ENCODE results near the gene EIPR1.

The EIPR1 gene

DNA sequence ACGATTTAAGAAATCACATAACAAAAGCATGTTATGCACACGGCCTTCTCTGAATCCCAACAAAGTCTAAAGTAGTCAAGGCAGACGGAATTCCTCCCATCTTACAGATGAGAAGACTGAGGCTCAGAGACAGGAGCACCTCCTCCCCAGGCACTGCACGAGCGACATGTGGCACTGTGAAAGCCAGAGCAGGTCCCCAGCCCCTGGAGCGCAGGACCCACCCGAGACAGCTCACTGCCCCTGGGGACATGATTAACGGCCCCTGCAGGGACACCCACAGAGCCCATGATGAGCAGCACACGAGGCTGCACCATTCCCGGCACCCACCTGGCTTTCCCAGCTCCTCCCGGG, 53.6 kb downstream of the EIPR1 start:
- H3K9me3 ChIP-seq (ENCODE audit: low read depth, low read length): no peaks in the 10 kb centered on the region
- no peaks in the 10 kb centered on the region for H3K36me3 ChIP-seq (ENCODE audit: insufficient read depth, low read length)
- no peak overlapping the region for H3K9ac ChIP-seq (ENCODE audit: insufficient read length)
- H3K27ac ChIP-seq: no peak overlapping the region
- TF ChIP-seq POLR2AphosphoS5 (IDR thresholded peaks at IDR 0.05; ENCODE audit: borderline replicate concordance, low read depth, low read length) (no peak), EZH2 (IDR thresholded peaks at IDR 0.05) (no peak), FOXP2 (optimal IDR thresholded peaks at IDR 0.05; ENCODE audit: control extremely low read depth, extremely low read length, insufficient read depth) (no peak)
- DNase-seq (ENCODE audit: low read depth, low spot score): no peak
- H3K4me3 ChIP-seq: no peak overlapping the region

DNA sequence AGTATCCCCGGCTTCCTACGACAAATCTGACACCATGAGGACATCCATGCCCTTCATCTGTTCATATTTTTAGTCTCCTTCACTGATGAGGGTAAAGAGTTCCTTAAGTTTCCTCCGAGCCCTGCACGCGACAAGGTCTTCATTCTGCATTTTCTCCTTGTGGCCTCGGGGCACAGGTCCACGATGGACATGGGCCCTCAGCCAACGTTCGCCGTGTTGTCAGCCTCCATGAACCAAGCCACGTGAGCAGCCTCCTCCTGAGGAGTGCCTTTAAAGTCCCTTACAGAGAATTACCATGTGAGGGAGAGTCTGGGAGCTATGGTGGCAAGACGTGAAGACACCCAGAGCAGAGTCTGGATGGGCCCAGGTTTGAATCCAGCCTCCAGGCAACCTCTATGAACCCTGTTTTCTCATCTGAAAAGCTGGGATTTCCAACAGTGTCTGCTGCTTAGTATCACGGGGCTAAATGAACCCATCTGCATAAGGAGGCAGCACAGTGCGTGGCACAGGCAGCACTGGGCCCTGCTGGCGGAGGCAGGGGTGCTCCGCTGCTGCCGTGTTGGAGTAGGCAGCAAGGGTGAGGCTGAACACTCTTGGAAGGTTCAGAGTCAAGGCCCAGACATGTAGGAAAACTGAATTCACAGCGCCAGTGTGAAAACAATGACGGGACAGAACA, 54.1 kb downstream of the EIPR1 start:
- TF ChIP-seq FOXP2 (optimal IDR thresholded peaks at IDR 0.05; ENCODE audit: control extremely low read depth, extremely low read length, insufficient read depth) (no peak), POLR2AphosphoS5 (IDR thresholded peaks at IDR 0.05; ENCODE audit: borderline replicate concordance, low read depth, low read length) (no peak), EZH2 (IDR thresholded peaks at IDR 0.05) (no peak)
- no peak for DNase-seq (ENCODE audit: low read depth, low spot score)
- no peaks in the 10 kb centered on the region for H3K36me3 ChIP-seq (ENCODE audit: insufficient read depth, low read length)

DNA sequence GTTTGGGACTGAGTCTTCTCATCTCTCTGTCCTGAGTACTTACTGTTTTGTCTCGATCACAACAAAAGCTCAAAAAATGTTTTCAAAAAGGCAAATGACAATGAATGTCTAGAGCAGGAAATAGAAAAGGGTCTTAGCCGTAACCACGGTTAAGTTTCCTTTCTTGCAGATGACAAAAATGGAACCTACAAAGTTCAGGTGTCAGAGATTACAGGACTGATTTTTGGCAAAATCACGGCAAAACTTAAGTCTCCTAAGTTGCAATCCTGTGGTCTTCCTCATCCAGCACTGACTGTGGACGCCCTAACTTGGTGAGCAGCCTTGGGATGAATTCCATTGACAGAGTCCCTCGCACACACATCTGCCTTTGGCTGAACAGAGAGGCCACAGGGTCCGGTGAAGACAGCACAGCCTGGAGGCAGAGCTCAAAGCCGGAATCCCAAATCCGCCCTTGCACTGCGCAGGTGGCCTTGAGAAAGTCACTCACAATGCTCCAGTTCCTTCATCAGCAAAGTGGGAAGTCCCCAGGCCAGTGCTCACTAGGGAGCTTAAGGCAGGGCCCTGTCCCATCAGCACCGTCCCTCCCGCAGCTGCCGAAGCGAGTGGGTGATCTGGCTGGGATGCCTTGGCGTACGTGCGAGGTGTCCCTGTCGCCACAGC, 55.2 kb downstream of the EIPR1 start:
- no peak overlapping the region for H3K4me3 ChIP-seq
- H3K36me3 ChIP-seq (ENCODE audit: insufficient read depth, low read length): no peaks in the 10 kb centered on the region
- no peaks in the 10 kb centered on the region for H3K9me3 ChIP-seq (ENCODE audit: low read depth, low read length)
- H3K9ac ChIP-seq (ENCODE audit: insufficient read length): no peak overlapping the region
- no peak for TF ChIP-seq FOXP2 (optimal IDR thresholded peaks at IDR 0.05; ENCODE audit: control extremely low read depth, extremely low read length, insufficient read depth)
- no peak for TF ChIP-seq POLR2AphosphoS5 (IDR thresholded peaks at IDR 0.05; ENCODE audit: borderline replicate concordance, low read depth, low read length)
- DNase-seq (ENCODE audit: low read depth, low spot score): no peak
- H3K27ac ChIP-seq: no peak overlapping the region

More for the DNA sequence above, 54.1 kb downstream of the EIPR1 start:
- no peaks in the 10 kb centered on the region for H3K9me3 ChIP-seq (ENCODE audit: low read depth, low read length)
- no peak overlapping the region for H3K27ac ChIP-seq
- no peak overlapping the region for H3K4me3 ChIP-seq
- no peak overlapping the region for H3K9ac ChIP-seq (ENCODE audit: insufficient read length)

DNA sequence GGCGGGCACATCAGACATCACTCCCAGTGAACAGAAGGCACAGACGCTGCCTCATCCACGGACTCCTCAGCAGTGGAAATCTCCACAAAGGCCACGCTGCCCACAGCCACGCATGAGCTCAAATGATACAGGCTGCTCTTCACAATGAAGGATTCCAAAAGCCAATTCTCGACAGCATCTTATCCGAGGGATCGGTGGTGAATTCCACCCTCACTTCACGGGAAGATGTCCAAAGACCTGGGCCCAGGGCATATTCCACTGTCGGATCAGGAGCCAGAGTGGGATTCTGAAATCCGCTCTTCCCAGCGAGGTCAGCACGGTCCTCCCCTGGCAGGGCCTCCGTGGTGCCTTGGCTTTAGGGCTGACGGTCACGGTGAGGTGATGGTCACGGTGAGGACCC, 55.8 kb downstream of the EIPR1 start:
- TF ChIP-seq EZH2 (IDR thresholded peaks at IDR 0.05) (no peak), POLR2AphosphoS5 (IDR thresholded peaks at IDR 0.05; ENCODE audit: borderline replicate concordance, low read depth, low read length) (no peak), FOXP2 (optimal IDR thresholded peaks at IDR 0.05; ENCODE audit: control extremely low read depth, extremely low read length, insufficient read depth) (no peak)
- no peak overlapping the region for H3K27ac ChIP-seq
- no peak overlapping the region for H3K9ac ChIP-seq (ENCODE audit: insufficient read length)
- no peaks in the 10 kb centered on the region for H3K36me3 ChIP-seq (ENCODE audit: insufficient read depth, low read length)
- H3K4me3 ChIP-seq: no peak overlapping the region
- no peak for DNase-seq (ENCODE audit: low read depth, low spot score)
- no peaks in the 10 kb centered on the region for H3K9me3 ChIP-seq (ENCODE audit: low read depth, low read length)

DNA sequence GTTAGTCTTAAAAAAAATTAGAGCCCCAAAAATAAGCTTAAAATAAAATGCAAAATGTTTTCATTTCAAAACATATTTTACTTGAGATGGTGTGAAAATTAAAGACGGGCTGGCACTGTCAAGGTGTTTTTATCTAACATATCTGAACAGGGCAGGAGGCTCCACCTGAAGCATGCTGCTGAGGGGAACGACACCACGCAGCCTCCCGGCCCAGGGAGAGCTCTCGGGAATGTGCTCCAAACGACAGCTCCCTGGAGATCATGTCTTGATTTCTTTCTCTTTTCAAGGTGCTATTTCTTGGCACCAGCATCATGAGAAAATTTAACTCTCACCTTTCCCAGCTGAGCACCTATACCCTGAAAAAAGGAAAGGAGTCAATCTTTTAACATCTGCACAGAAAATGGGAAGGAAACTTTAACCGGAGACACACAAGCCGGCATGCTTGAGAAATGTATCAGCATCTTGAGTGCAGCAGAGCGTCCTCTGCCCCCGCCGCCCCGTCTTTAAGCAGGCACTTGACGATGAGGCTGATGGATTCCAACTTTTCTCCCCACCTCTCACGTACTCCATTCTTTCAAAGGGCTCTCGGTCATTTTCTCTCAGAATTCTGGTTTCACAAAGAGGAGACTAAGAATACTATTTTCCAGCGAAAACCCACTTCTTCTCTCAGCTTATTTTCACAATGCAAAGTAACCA, 56.6 kb downstream of the EIPR1 start:
- no peak overlapping the region for H3K4me3 ChIP-seq

DNA sequence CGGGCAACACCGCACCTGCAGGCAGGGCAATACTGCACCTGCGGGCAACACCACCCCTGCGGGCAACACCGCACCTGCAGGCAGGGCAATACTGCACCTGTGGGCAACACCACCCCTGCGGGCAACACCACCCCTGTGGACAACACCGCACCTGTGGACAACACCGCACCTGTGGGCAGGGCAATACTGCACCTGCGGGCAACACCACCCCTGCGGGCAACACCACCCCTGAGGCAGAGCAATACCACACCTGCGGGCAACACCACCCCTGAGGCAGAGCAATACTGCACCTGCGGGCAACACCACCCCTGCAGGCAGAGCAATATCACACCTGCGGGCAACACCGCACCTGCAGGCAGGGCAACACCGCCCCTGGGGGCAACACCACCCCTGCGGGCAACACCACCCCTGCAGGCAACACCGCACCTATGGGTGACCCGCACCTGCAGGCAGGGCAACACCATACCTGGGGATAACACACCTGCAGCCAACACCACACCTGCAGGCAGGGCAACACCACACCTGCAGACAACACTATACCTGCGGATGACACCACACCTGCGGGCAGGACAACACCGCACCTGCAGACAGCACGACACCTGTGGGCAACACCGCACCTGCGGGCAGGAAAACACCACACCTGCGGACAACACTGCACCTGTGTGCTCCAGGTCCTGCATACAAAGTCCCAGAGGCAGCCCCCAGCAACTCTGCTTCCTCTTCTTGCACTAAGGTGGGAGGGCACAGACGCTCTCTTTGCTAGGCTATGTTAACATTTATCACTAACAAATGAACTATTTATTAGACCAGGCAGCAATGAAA, 57.7 kb downstream of the EIPR1 start:
- Histone ChIP-seq H3K4me3 (no peak overlapping the region), H3K9ac (ENCODE audit: insufficient read length) (no peak overlapping the region), H3K27ac (no peak overlapping the region), H3K9me3 (ENCODE audit: low read depth, low read length) (no peaks in the 10 kb centered on the region), H3K36me3 (ENCODE audit: insufficient read depth, low read length) (no peaks in the 10 kb centered on the region)
- TF ChIP-seq EZH2 (IDR thresholded peaks at IDR 0.05) (no peak), FOXP2 (optimal IDR thresholded peaks at IDR 0.05; ENCODE audit: control extremely low read depth, extremely low read length, insufficient read depth) (no peak), POLR2AphosphoS5 (IDR thresholded peaks at IDR 0.05; ENCODE audit: borderline replicate concordance, low read depth, low read length) (no peak)
- DNase-seq (ENCODE audit: low read depth, low spot score): no peak

More for the DNA sequence above, 56.6 kb downstream of the EIPR1 start:
- Histone ChIP-seq H3K9ac (ENCODE audit: insufficient read length) (no peak overlapping the region), H3K36me3 (ENCODE audit: insufficient read depth, low read length) (no peaks in the 10 kb centered on the region), H3K9me3 (ENCODE audit: low read depth, low read length) (no peaks in the 10 kb centered on the region), H3K27ac (no peak overlapping the region)
- TF ChIP-seq POLR2AphosphoS5 (IDR thresholded peaks at IDR 0.05; ENCODE audit: borderline replicate concordance, low read depth, low read length) (no peak), FOXP2 (optimal IDR thresholded peaks at IDR 0.05; ENCODE audit: control extremely low read depth, extremely low read length, insufficient read depth) (no peak), EZH2 (IDR thresholded peaks at IDR 0.05) (no peak)
- DNase-seq (ENCODE audit: low read depth, low spot score): no peak

DNA sequence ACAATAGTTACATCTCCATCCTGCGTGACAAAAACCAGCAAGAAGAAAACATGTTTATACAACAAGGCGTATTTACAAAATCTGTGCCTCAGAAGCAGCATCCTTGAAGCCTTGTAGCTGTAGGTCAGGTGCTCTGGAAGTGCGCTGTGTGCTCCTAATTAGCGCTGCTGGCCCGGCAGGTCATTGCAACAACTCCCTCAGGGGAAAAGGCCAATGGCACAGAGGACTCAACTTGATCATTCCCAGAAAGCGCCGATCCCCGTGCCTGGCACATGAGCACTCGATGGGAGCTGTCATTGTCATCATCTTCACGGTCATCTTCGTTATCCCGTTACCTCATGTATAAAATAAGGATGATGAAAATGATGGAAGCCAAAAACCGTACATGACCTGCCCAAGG, 58.5 kb downstream of the EIPR1 start:
- H3K4me3 ChIP-seq: no peak overlapping the region
- no peak overlapping the region for H3K9ac ChIP-seq (ENCODE audit: insufficient read length)
- no peak overlapping the region for H3K27ac ChIP-seq
- H3K36me3 ChIP-seq (ENCODE audit: insufficient read depth, low read length): no peaks in the 10 kb centered on the region
- H3K9me3 ChIP-seq (ENCODE audit: low read depth, low read length): no peaks in the 10 kb centered on the region
- no peak for TF ChIP-seq FOXP2 (optimal IDR thresholded peaks at IDR 0.05; ENCODE audit: control extremely low read depth, extremely low read length, insufficient read depth)
- TF ChIP-seq POLR2AphosphoS5 (IDR thresholded peaks at IDR 0.05; ENCODE audit: borderline replicate concordance, low read depth, low read length): no peak
- TF ChIP-seq EZH2 (IDR thresholded peaks at IDR 0.05): no peak
- DNase-seq (ENCODE audit: low read depth, low spot score): no peak

Measured in SK-N-MC (cell line).